SU-DHL-6 (cell line): ENCODE data around the gene WDR73.
A peak's percentile ranks its signal among the peaks of the same experiment; 100 is the strongest.

Experiments used
- H2AFZ ChIP-seq: fragments of 200-600 bp; sonication (generic); 2 replicates; pipeline ENCODE4 v1.6.1; 2014; ENCODE audit warnings: low read depth, mild to moderate bottlenecking, moderate library complexity, mixed read lengths, antibody characterized with exemption, low read length; ENCODE audit not compliant: severe bottlenecking
- H3F3A ChIP-seq: fragments of 200-600 bp; shearing (Covaris generic); 2 replicates; pipeline ENCODE4 v1.6.0; 2016; ENCODE audit warnings: antibody characterized with exemption, mild to moderate bottlenecking; ENCODE audit not compliant: insufficient read depth
- H3K27ac ChIP-seq: fragments of 200-600 bp; sonication (generic); 2 replicates; pipeline ENCODE4 v1.5.1; 2016; ENCODE audit warnings: low read depth, mild to moderate bottlenecking, low read length, moderate library complexity, mixed read lengths
- H3K27me3 ChIP-seq: fragments of 200-600 bp; sonication (generic), shearing (Covaris generic); 2 replicates; pipeline ENCODE4 v1.6.0; 2014; ENCODE audit warnings: mild to moderate bottlenecking, low read length
- H3K36me3 ChIP-seq: fragments of 200-600 bp; sonication (generic); 2 replicates; pipeline ENCODE4 v1.6.1; 2014; ENCODE audit warnings: mild to moderate bottlenecking, low read length, mixed read lengths
- H3K4me2 ChIP-seq: fragments of 300-600, 200-600 bp; shearing (Covaris generic), sonication (generic); 2 replicates; pipeline ENCODE4 v1.6.0; 2014; ENCODE audit warnings: low read length, low read depth, mild to moderate bottlenecking; ENCODE audit not compliant: poor library complexity, severe bottlenecking
- H3K4me3 ChIP-seq: fragments of 200-600 bp; sonication (generic); 2 replicates; pipeline ENCODE4 v1.5.1; 2014; ENCODE audit warnings: antibody characterized with exemption, low read length, mild to moderate bottlenecking, mixed read lengths; ENCODE audit not compliant: insufficient read depth, poor library complexity, severe bottlenecking
- H3K79me2 ChIP-seq: fragments of 200-600 bp; sonication (generic); 2 replicates; pipeline ENCODE4 v1.6.1; 2014; ENCODE audit warnings: mild to moderate bottlenecking, low read length, moderate library complexity; ENCODE audit not compliant: insufficient read depth
- H3K9ac ChIP-seq: fragments of 200-600 bp; sonication (generic); 2 replicates; pipeline ENCODE4 v1.7.0; 2014; ENCODE audit warnings: mild to moderate bottlenecking, low read length
- H3K9me2 ChIP-seq: fragments of 200-600 bp; sonication (generic); replicated peaks from 2 replicates; pipeline ENCODE4 v1.6.1; 2014; ENCODE audit warnings: low read length; ENCODE audit not compliant: insufficient read depth
- H3K9me3 ChIP-seq: fragments of 200-600 bp; sonication (generic); 2 replicates; pipeline ENCODE4 v1.6.1; 2014; ENCODE audit warnings: low read length, mixed read lengths; ENCODE audit not compliant: insufficient read depth
- H4K20me1 ChIP-seq: fragments of 200-600 bp; sonication (generic); 2 replicates; pipeline ENCODE4 v1.6.1; 2014; ENCODE audit warnings: low read depth, mild to moderate bottlenecking, antibody characterized with exemption, low read length, moderate library complexity, mixed read lengths
- CTCF ChIP-seq: fragments of 200-600 bp; sonication (generic); IDR thresholded peaks from one replicate; pipeline ENCODE4 v1.5.1; 2017; ENCODE audit warnings: antibody characterized with exemption, mild to moderate bottlenecking, low read length, moderate library complexity; ENCODE audit not compliant: insufficient read depth, poor library complexity, severe bottlenecking
- EZH2phosphoT487 ChIP-seq: fragments of 200-600 bp; sonication (generic), shearing (Covaris generic); conservative IDR thresholded peaks from 2 replicates; pipeline ENCODE4 v1.6.1; 2018; ENCODE audit warnings: mild to moderate bottlenecking, antibody characterized with exemption, low read length, moderate library complexity, mixed read lengths

The WDR73 gene

GRCh38 chr15:84654689-84655453 lies 788 bp upstream of the WDR73 start:
- H2AFZ ChIP-seq = peak overlapping the region; percentile 66
- peak overlapping the region; percentile 62 for H3K9ac ChIP-seq
- peaks cover 12% of the 10 kb centered on the region for H3K79me2 ChIP-seq
- peaks cover 20% of the 10 kb centered on the region for H3F3A ChIP-seq
- no peaks in the 10 kb centered on the region for H3K36me3 ChIP-seq
- H3K4me2 ChIP-seq = peak overlapping the region; percentile 64
- H3K9me3 ChIP-seq = no peaks in the 10 kb centered on the region
- TF ChIP-seq CTCF (peak; percentile 82), EZH2phosphoT487 (no peak)
- peak overlapping the region; percentile 86 for H3K4me3 ChIP-seq
- H3K9me2 ChIP-seq = no peaks in the 10 kb centered on the region
- H3K27ac ChIP-seq = peak overlapping the region; percentile 53
- no peaks in the 10 kb centered on the region for H3K27me3 ChIP-seq
- H4K20me1 ChIP-seq = no peaks in the 10 kb centered on the region

GRCh38 chr15:84653584-84653909 lies 536 bp downstream of the WDR73 start:
- no peaks in the 10 kb centered on the region for H3K9me2 ChIP-seq

GRCh38 chr15:84649706-84650105 lies 4.4 kb downstream of the WDR73 start:
- peaks cover 4% of the 10 kb centered on the region; the same call in 1 of the 2 replicates for H3K36me3 ChIP-seq
- no peak overlapping the region for H3K27ac ChIP-seq

More at GRCh38 chr15:84653584-84653909, 536 bp downstream of the WDR73 start:
- H2AFZ ChIP-seq = peak overlapping the region; percentile 66
- TF ChIP-seq CTCF (no peak), EZH2phosphoT487 (no peak)
- no peaks in the 10 kb centered on the region for H4K20me1 ChIP-seq
- peak overlapping the region; percentile 62 for H3K9ac ChIP-seq
- H3K4me3 ChIP-seq = peak overlapping the region; percentile 86
- peaks cover 7% of the 10 kb centered on the region for H3F3A ChIP-seq
- H3K9me3 ChIP-seq = no peaks in the 10 kb centered on the region
- H3K27ac ChIP-seq = peak overlapping the region; percentile 53
- H3K79me2 ChIP-seq = peaks cover 12% of the 10 kb centered on the region
- peaks cover 4% of the 10 kb centered on the region; the same call in 1 of the 2 replicates for H3K36me3 ChIP-seq
- peak overlapping the region; percentile 64 for H3K4me2 ChIP-seq
- H3K27me3 ChIP-seq = no peaks in the 10 kb centered on the region

More at GRCh38 chr15:84649706-84650105, 4.4 kb downstream of the WDR73 start:
- no peaks in the 10 kb centered on the region for H3K9me3 ChIP-seq
- no peaks in the 10 kb centered on the region for H4K20me1 ChIP-seq
- no peak overlapping the region for H3K4me3 ChIP-seq
- H3F3A ChIP-seq = no peaks in the 10 kb centered on the region
- no peaks in the 10 kb centered on the region for H3K27me3 ChIP-seq
- no peak for TF ChIP-seq EZH2phosphoT487
- TF ChIP-seq CTCF = no peak
- no peak overlapping the region for H3K4me2 ChIP-seq
- H3K79me2 ChIP-seq = peaks cover 12% of the 10 kb centered on the region
- H2AFZ ChIP-seq = no peak overlapping the region
- no peaks in the 10 kb centered on the region for H3K9me2 ChIP-seq
- H3K9ac ChIP-seq = no peak overlapping the region
